IPS-15b (cell line): Measurements from ENCODE around the gene CPNE6.

ENCODE experiments used
- H3K27me3 ChIP-seq: one replicate; pipeline ENCODE4 v1.6.1; 2013; ENCODE audit warnings: low read length; ENCODE audit not compliant: control insufficient read depth, insufficient read depth
- H3K36me3 ChIP-seq: one replicate; pipeline ENCODE4 v1.6.1; 2013; ENCODE audit warnings: low read length; ENCODE audit not compliant: control insufficient read depth, insufficient read depth
- H3K4me1 ChIP-seq: one replicate; pipeline ENCODE4 v1.6.1; 2013; ENCODE audit warnings: mild to moderate bottlenecking, low read length; ENCODE audit not compliant: control insufficient read depth, insufficient read depth
- H3K4me3 ChIP-seq: one replicate; pipeline ENCODE4 v1.5.1; 2013; ENCODE audit warnings: low read depth, low read length
- H3K9ac ChIP-seq: one replicate; pipeline ENCODE4 v1.6.1; 2013; ENCODE audit warnings: low read depth, mild to moderate bottlenecking, low read length
- H3K9me3 ChIP-seq: one replicate; pipeline ENCODE4 v1.6.1; 2013; ENCODE audit warnings: mild to moderate bottlenecking, low read length; ENCODE audit not compliant: control insufficient read depth, insufficient read depth

Gene CPNE6

GRCh38 chr14:24056800-24057184 lies 14.6 kb upstream of the CPNE6 start:
- no peak overlapping the region for H3K9ac ChIP-seq
- H3K27me3 ChIP-seq = no peaks in the 10 kb centered on the region
- H3K9me3 ChIP-seq = no peaks in the 10 kb centered on the region

GRCh38 chr14:24057271-24057670 lies 14.1 kb upstream of the CPNE6 start:
- no peaks in the 10 kb centered on the region for H3K9me3 ChIP-seq
- no peak overlapping the region for H3K4me3 ChIP-seq
- no peaks in the 10 kb centered on the region for H3K27me3 ChIP-seq
- H3K9ac ChIP-seq = no peak overlapping the region
- no peaks in the 10 kb centered on the region for H3K36me3 ChIP-seq
- no peaks in the 10 kb centered on the region for H3K4me1 ChIP-seq

More at GRCh38 chr14:24056800-24057184, 14.6 kb upstream of the CPNE6 start:
- no peaks in the 10 kb centered on the region for H3K36me3 ChIP-seq
- H3K4me3 ChIP-seq = no peak overlapping the region
- H3K4me1 ChIP-seq = no peaks in the 10 kb centered on the region

DNA sequence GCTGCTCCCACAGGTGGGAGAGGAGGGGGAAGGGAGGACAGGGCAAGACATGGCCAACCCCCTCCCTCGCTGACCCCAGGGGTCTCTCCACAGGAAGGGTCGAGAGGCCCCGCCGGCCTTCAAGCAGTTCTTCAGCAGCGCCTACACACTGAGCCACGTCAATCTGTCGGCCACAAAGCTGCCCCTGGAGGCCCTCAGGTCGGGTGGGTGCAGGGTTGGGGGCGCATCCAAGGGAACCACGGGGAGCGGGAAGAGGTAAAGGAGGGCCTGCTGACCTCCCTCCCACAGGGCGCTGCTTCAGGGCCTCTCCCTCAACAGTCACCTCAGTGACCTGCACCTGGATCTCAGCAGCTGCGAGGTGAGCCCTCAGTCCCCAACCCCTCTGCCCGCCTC lies 13.5 kb upstream of the CPNE6 start:
- H3K27me3 ChIP-seq = no peaks in the 10 kb centered on the region
- H3K36me3 ChIP-seq = no peaks in the 10 kb centered on the region
- no peak overlapping the region for H3K4me3 ChIP-seq
- H3K9me3 ChIP-seq = no peaks in the 10 kb centered on the region
- H3K4me1 ChIP-seq = no peaks in the 10 kb centered on the region
- H3K9ac ChIP-seq = no peak overlapping the region

DNA sequence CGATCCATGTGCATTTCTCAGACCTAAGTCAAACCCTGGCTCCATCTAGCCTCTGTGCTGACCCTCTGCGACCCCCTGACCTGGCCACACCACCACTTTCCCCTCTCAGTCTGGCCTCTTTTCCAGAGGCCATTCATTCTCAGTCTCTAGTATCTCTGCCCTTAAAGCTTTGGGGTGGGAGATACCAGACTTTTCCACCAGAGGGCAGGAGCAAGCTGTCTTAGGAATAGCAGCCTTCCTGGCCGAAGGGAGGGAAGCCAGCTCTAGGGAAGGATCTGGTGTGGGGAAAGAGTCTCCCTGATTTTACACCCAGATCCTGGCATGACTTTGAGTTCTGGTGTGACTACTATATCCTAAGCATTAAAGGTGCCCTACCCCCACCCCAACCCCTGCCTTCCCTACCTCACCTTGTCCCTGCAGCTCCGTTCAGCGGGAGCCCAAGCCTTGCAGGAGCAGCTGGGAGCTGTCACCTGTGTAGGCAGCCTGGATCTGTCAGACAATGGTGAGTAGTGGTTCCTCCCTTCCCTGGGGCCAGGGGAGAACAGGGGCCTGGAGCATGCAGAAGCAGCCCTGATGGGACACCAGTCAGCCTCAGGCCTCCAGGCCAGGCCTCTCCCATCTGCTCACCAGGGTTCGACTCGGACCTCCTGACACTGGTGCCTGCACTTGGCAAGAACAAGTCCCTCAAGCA lies 13.0 kb upstream of the CPNE6 start:
- Histone ChIP-seq H3K4me1 (no peaks in the 10 kb centered on the region), H3K4me3 (no peak overlapping the region), H3K9me3 (no peaks in the 10 kb centered on the region), H3K9ac (no peak overlapping the region), H3K27me3 (no peaks in the 10 kb centered on the region), H3K36me3 (no peaks in the 10 kb centered on the region)

- Histone ChIP-seq H3K9ac (no peak overlapping the region), H3K4me3 (no peak overlapping the region), H3K27me3 (no peaks in the 10 kb centered on the region), H3K4me1 (no peaks in the 10 kb centered on the region), H3K9me3 (no peaks in the 10 kb centered on the region), H3K36me3 (no peaks in the 10 kb centered on the region)
Observed at GRCh38 chr14:24058951-24059475, 12.3 kb upstream of the CPNE6 start.

- Histone ChIP-seq H3K27me3 (no peaks in the 10 kb centered on the region), H3K9ac (no peak overlapping the region), H3K4me1 (no peaks in the 10 kb centered on the region), H3K36me3 (no peaks in the 10 kb centered on the region), H3K9me3 (no peaks in the 10 kb centered on the region), H3K4me3 (no peak overlapping the region)
Observed at GRCh38 chr14:24059841-24060388, 11.4 kb upstream of the CPNE6 start.

- Histone ChIP-seq H3K4me1 (no peaks in the 10 kb centered on the region), H3K9ac (no peak overlapping the region), H3K27me3 (no peaks in the 10 kb centered on the region), H3K4me3 (no peak overlapping the region), H3K36me3 (no peaks in the 10 kb centered on the region), H3K9me3 (no peaks in the 10 kb centered on the region)
Observed at GRCh38 chr14:24060443-24060842, 10.9 kb upstream of the CPNE6 start.

DNA sequence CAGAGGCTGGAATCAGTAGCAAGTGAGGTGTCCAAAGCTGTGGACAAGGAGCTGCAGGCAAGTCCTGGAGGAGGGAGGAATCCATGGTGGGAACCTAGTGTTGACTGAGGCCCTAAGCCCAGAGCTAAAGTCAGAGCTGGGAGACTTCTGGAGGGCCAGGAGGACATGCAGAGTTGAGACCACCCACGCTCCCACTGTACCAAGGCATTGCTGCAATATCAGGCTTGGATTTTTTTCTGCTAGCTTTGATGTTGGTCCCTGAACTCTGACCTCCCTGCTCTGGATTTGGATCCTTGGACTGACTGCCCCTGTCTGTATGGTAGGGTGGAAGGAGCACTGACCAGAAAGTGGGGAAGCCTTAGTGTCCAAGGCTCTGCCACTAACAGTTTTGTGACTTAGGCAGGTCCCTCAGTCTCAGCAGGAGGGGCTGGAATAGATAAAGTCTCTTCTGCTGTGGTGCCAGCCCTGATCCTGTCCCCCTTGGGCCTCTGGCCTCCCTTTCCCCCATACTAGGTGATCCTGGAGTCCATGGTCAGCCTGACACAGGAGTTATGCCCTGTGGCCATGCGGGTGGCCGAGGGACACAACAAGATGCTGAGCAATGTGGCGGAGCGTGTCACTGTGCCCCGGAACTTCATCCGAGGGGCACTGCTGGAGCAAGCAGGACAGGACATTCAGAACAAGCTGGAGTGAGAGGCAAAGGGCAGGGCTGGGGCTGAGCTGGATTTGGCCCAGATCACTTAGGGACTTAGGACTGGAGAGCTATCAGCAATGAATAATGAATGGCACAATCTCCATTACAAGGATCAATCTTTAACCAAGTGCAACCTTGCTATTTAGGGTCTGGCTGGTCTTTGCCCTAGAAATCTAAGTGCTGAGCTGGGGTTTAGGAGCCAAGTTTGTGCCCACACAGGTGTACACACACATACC lies 10.1 kb upstream of the CPNE6 start:
- Histone ChIP-seq H3K9ac (no peak overlapping the region), H3K4me1 (no peaks in the 10 kb centered on the region), H3K27me3 (no peaks in the 10 kb centered on the region), H3K4me3 (no peak overlapping the region), H3K36me3 (no peaks in the 10 kb centered on the region), H3K9me3 (no peaks in the 10 kb centered on the region)

- no peaks in the 10 kb centered on the region for H3K4me1 ChIP-seq
- no peaks in the 10 kb centered on the region for H3K36me3 ChIP-seq
- H3K4me3 ChIP-seq = no peak overlapping the region
- H3K9me3 ChIP-seq = no peaks in the 10 kb centered on the region
- no peak overlapping the region for H3K9ac ChIP-seq
- no peaks in the 10 kb centered on the region for H3K27me3 ChIP-seq
Observed at GRCh38 chr14:24062216-24062980, 9.0 kb upstream of the CPNE6 start.

GRCh38 chr14:24063263-24063836 lies 8.0 kb upstream of the CPNE6 start:
- H3K36me3 ChIP-seq = no peaks in the 10 kb centered on the region
- no peaks in the 10 kb centered on the region for H3K27me3 ChIP-seq
- H3K4me1 ChIP-seq = no peaks in the 10 kb centered on the region
- no peak overlapping the region for H3K4me3 ChIP-seq
- H3K9me3 ChIP-seq = no peaks in the 10 kb centered on the region
- H3K9ac ChIP-seq = no peak overlapping the region
